Fibroblast of villous mesenchyme (primary cell): ENCODE results near the gene PACS2. TPM values are rescaled to one million over a fixed set of nuclear protein-coding genes. Genes with fewer than 3 reads are reported as not detected.

ENCODE experiments used
- DNase-seq: peaks from one replicate; pipeline ENCODE4 v3.0.0-alpha.2; 2010; ENCODE audit warnings: low read depth
- H3K4me3 ChIP-seq: 2 replicates; pipeline ENCODE4 v1.5.1; 2011; ENCODE audit warnings: low read depth, mild to moderate bottlenecking, low read length
- CTCF ChIP-seq: IDR thresholded peaks from 2 replicates; pipeline ENCODE4 v1.5.1; 2012; ENCODE audit warnings: low read depth, mild to moderate bottlenecking, low read length; ENCODE audit not compliant: insufficient read depth
- total RNA-seq: library from RNA; depleted of rRNA; stranded (reverse); fragments of >200 nt; gene quantifications from 2 replicates; pipeline ENCODE4 v1.2.3, GENCODE V29; 2012

Gene PACS2
- total RNA-seq, 1 donor, result 35.0 TPM

DNA sequence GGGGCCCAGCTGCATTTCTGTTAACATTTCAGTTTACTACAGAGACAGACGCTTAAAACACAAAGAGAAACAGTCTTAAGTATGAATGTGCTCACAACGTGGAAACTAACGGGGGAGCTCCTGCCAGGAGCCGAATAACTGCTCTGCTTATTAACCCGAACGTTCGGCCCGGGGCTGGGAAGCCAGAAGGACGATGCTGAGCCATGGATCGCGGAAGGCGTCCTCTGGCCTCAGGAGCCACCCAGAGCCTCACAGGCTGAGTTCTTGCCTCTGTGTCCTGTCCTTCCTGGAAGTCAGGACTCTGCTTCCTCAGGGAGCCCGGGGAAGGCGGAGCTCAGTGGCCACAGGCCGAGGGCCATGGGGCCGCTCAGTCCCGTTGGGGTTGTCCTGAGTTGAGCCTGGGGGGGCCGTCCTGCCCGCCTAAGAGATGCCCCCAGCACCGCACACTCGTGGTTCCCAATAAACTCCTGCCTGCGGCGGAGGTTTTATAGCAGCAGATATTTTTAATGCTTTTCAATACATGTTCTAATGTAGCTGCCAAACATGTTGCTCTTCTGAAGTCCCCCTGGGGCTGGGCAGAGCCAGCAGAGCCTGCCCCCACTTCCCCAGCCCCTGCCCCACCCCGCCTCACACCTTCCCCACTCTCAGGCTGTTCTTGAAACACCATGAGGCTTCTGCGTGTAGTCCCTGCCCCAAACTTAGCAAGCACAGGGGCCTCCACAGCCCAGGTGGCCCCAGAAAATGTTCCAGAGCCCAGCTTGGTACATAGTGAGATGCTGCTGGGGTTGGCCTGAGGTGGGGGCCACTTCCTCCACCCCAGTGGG, 80.4 kb downstream of the PACS2 start:
- no peak for TF ChIP-seq CTCF
- no peak overlapping the region for H3K4me3 ChIP-seq
- no peak for DNase-seq

DNA sequence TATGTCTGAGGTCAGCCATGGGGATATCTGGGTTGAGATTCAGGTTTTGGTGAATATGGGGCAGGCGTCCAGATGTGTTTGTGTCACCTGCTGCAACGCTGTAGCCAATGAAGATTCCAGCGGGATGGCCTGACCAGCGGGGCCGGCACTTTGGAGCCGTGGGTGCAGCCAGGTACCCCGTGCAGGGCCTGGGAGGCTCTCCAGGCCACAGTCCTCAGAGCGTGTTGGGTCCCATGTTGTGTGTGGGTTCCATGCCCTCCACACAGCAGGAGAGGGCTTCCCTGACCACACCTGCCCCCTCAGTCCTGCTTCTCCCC, 80.9 kb downstream of the PACS2 start:
- no peak overlapping the region for H3K4me3 ChIP-seq
- TF ChIP-seq CTCF, result no peak
- no peak for DNase-seq

DNA sequence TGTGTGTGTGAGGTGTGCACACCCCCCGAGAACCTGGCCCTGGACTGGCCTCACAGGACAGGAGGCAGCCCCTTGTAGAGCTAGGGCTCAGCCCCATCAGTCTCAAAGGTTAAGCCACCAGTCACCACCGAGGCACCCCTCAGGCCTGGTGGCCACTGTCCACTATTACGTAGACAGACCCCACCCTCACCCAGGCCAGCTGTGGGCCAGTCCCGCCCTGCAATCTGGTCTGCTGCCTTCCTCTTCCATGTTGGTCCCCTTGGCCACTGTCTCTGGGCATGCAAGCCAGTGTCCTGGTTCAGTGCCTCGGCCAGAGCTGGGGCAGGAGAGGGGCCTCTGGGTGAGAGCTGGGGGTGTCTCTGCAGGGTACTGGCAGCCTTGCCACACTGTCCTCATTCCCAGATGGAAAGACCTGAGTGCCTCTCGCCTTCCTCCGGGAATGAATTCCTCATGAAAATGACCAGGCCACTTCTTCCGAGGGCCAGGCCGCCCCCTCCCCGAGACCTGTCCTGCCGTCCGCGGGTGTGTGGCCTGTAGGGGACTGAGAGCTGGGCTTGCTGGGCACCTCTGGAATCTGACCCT, 82.9 kb downstream of the PACS2 start:
- no peak for TF ChIP-seq CTCF
- no peak overlapping the region for H3K4me3 ChIP-seq
- DNase-seq, result no peak

GRCh38 chr14:105398044-105398725, 83.6 kb downstream of the PACS2 start, which contains the start of gene TEX22:
TSS of gene TEX22 (plus strand) at chr14:105398538. CDS start at chr14:105399341, 803 bp downstream.
- peak within 1 kb of the TSS; percentile 77 for H3K4me3 ChIP-seq
- DNase-seq, result peak; percentile 75
- TF ChIP-seq CTCF, result no peak

GRCh38 chr14:105398726-105399465, 84.3 kb downstream of the PACS2 start:
- DNase-seq, result no peak
- TF ChIP-seq CTCF, result no peak
- peak overlapping the region; percentile 77 for H3K4me3 ChIP-seq

DNA sequence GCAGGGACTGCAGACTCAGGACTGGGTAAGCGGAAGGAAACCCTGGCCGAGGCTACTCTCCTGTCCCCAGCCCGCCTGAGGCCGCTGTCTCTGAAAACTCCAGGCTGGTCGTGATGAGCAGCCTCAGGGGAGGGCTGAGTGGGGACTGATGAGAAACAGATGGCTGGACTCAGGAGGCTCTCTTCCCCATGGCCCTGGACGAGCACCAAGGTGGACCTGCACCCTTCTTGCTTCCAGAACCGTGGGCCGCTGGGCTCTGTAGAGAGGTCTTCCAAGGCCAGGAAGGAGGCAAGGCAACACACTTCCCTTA, 84.9 kb downstream of the PACS2 start:
- DNase-seq, result no peak
- no peak for TF ChIP-seq CTCF
- H3K4me3 ChIP-seq, result peak overlapping the region; percentile 77
